ENCODE data around the gene ECPAS. TPM values are rescaled to one million over a fixed set of nuclear protein-coding genes. Genes with fewer than 3 reads are reported as not detected.
A peak's percentile ranks its signal among the peaks of the same experiment; 100 is the strongest.

The ECPAS gene
- total RNA-seq: 51.9 and 56.6 TPM in 2 replicates
- 29.4 and 30.6 TPM in 2 replicates for polyA plus RNA-seq

GRCh38 chr9:111483858-111484571 is at the start of gene ECPAS:
Gene ECPAS (minus strand): TSS chr9:111484383. CDS start chr9:111472918, 11,465 bp downstream.
- Histone ChIP-seq H3K9me3 (ENCODE audit: low read depth) (no peaks in the 10 kb centered on the region), H3K4me3 (peak within 1 kb of the TSS; percentile 95), H3K27ac (peak within 1 kb of the TSS; percentile 96), H3K27me3 (no peaks in the 10 kb centered on the region), H3K4me1 (ENCODE audit: low read depth) (peaks cover 6% of the 10 kb centered on the region), H3K36me3 (no peaks in the 10 kb centered on the region)
- TF ChIP-seq CTCF (IDR thresholded peaks at IDR 0.05; ENCODE audit: low read depth, low read length): no peak
- DNase-seq (ENCODE audit: low read depth in 1 of 2, low spot score in 1 of 2): peak; percentile 83 to 87

GRCh38 chr9:111533099-111533790 is 49.1 kb upstream of the ECPAS start:
- no peaks in the 10 kb centered on the region for H3K9me3 ChIP-seq (ENCODE audit: low read depth)
- no peak for TF ChIP-seq CTCF (IDR thresholded peaks at IDR 0.05; ENCODE audit: low read depth, low read length)
- no peak overlapping the region for H3K4me3 ChIP-seq
- no peaks in the 10 kb centered on the region for H3K27me3 ChIP-seq
- H3K4me1 ChIP-seq (ENCODE audit: low read depth): no peaks in the 10 kb centered on the region
- H3K27ac ChIP-seq: no peak overlapping the region
- peaks cover 3% of the 10 kb centered on the region for H3K36me3 ChIP-seq
- DNase-seq (ENCODE audit: low read depth in 1 of 2, low spot score in 1 of 2): peak in 1 of 2 donors; percentile 66

GRCh38 chr9:111531716-111532115 is 47.5 kb upstream of the ECPAS start:
- no peaks in the 10 kb centered on the region for H3K4me1 ChIP-seq (ENCODE audit: low read depth)
- peaks cover 3% of the 10 kb centered on the region for H3K36me3 ChIP-seq
- H3K27me3 ChIP-seq: no peaks in the 10 kb centered on the region
- no peak for DNase-seq (ENCODE audit: low read depth in 1 of 2, low spot score in 1 of 2)
- no peak overlapping the region for H3K27ac ChIP-seq
- no peak overlapping the region for H3K4me3 ChIP-seq
- H3K9me3 ChIP-seq (ENCODE audit: low read depth): no peaks in the 10 kb centered on the region
- no peak for TF ChIP-seq CTCF (IDR thresholded peaks at IDR 0.05; ENCODE audit: low read depth, low read length)

- no peak for DNase-seq (ENCODE audit: low read depth in 1 of 2, low spot score in 1 of 2)
- H3K27ac ChIP-seq: no peak overlapping the region
These were observed 45.6 kb upstream of the ECPAS start for GRCh38 chr9:111529787-111530186.

GRCh38 chr9:111527347-111527746 is 43.2 kb upstream of the ECPAS start:
- no peaks in the 10 kb centered on the region for H3K4me1 ChIP-seq (ENCODE audit: low read depth)
- H3K9me3 ChIP-seq (ENCODE audit: low read depth): no peaks in the 10 kb centered on the region
- DNase-seq (ENCODE audit: low read depth in 1 of 2, low spot score in 1 of 2): no peak
- peaks cover 4% of the 10 kb centered on the region for H3K27me3 ChIP-seq
- no peaks in the 10 kb centered on the region for H3K36me3 ChIP-seq
- no peak for TF ChIP-seq CTCF (IDR thresholded peaks at IDR 0.05; ENCODE audit: low read depth, low read length)
- no peak overlapping the region for H3K4me3 ChIP-seq
- H3K27ac ChIP-seq: no peak overlapping the region

More at GRCh38 chr9:111529787-111530186, 45.6 kb upstream of the ECPAS start:
- Histone ChIP-seq H3K4me1 (ENCODE audit: low read depth) (no peaks in the 10 kb centered on the region), H3K36me3 (peaks cover 3% of the 10 kb centered on the region), H3K27me3 (peaks cover 4% of the 10 kb centered on the region), H3K9me3 (ENCODE audit: low read depth) (no peaks in the 10 kb centered on the region), H3K4me3 (no peak overlapping the region)
- no peak for TF ChIP-seq CTCF (IDR thresholded peaks at IDR 0.05; ENCODE audit: low read depth, low read length)

All from cardiac muscle cell (in vitro differentiated cells and primary cell).